H1 (cell line): Measurements from ENCODE around the gene GRB7. TPM values are rescaled to one million over a fixed set of nuclear protein-coding genes. Genes with fewer than 3 reads are reported as not detected.

Experiments
- CTCF ChIA-PET: fragments of 300-600 bp; sonication (Branson Sonifier 250); formaldehyde crosslinking; loops from one replicate; lab custom pipeline; 2021; ENCODE audit not compliant: partially characterized antibody; lab: Charles Lee
- POLR2A ChIA-PET: fragments of 300-600 bp; sonication (Branson Sonifier 250); formaldehyde crosslinking; loops from one replicate; lab custom pipeline; 2021; ENCODE audit warnings: inconsistent platforms; ENCODE audit not compliant: partially characterized antibody; lab: Charles Lee
- DNase-seq, 2 experiments: peaks; one replicate each; pipeline versions ENCODE4 v3.0.0 to v3.0.0-alpha.2; 2010 to 2022; ENCODE audit warnings: low spot score in 2 of 2, low read depth in 1 of 2, mixed read lengths in 1 of 2
- FAIRE-seq: peaks from 2 replicates; lab custom pipeline; 2011; peaks lifted over from hg19 to GRCh38; lab: Jason Lieb, UNC
- H2AFZ ChIP-seq: 2 replicates; pipeline ENCODE4 v1.8.1; 2012; ENCODE audit warnings: low read length, inconsistent platforms
- H2AK5ac ChIP-seq: 2 replicates; pipeline ENCODE4 v1.6.1; 2013; ENCODE audit warnings: low read depth, low read length
- H2BK120ac ChIP-seq: replicated peaks from 2 replicates; pipeline ENCODE3; 2013; ENCODE audit warnings: low read depth, low read length, inconsistent platforms
- H2BK12ac ChIP-seq: 2 replicates; pipeline ENCODE4 v1.6.1; 2013; ENCODE audit warnings: low read depth, low read length
- H2BK15ac ChIP-seq: 2 replicates; pipeline ENCODE4 v1.6.1; 2013; ENCODE audit warnings: low read length
- H2BK20ac ChIP-seq: 2 replicates; pipeline ENCODE4 v1.6.1; 2013; ENCODE audit warnings: low read length
- H2BK5ac ChIP-seq: 2 replicates; pipeline ENCODE4 v1.6.1; 2013; ENCODE audit warnings: low read depth, low read length
- H3K14ac ChIP-seq: 2 replicates; pipeline ENCODE4 v1.6.1; 2013; ENCODE audit warnings: inconsistent platforms; ENCODE audit not compliant: insufficient read length
- H3K18ac ChIP-seq: 2 replicates; pipeline ENCODE4 v1.6.1; 2013; ENCODE audit warnings: low read length; ENCODE audit errors: extremely low read depth
- H3K23ac ChIP-seq: 2 replicates; pipeline ENCODE4 v1.6.1; 2013; ENCODE audit warnings: inconsistent platforms; ENCODE audit not compliant: insufficient read length
- H3K23me2 ChIP-seq: 2 replicates; pipeline ENCODE4 v1.6.1; 2013; ENCODE audit warnings: low read depth, low read length
- H3K27ac ChIP-seq: 2 replicates; pipeline ENCODE4 v1.6.1; 2011; ENCODE audit warnings: low read depth, low read length, inconsistent platforms
- H3K27me3 ChIP-seq, 4 experiments: replicated peaks in 1 of 4; 1 replicate in 1 of 4; 2 replicates in 3 of 4; pipeline versions ENCODE4 v1.6.1 to v1.8.1; 2011 to 2013; ENCODE audit warnings: low read length in 3 of 4, mild to moderate bottlenecking in 3 of 4, inconsistent platforms in 2 of 4, mixed read lengths in 2 of 4, moderate library complexity in 1 of 4; ENCODE audit not compliant: control insufficient read depth in 3 of 4, insufficient read depth in 3 of 4; ENCODE audit errors: extremely low read depth in 1 of 4
- H3K36me3 ChIP-seq, 4 experiments: 2 replicates each; pipeline versions ENCODE4 v1.6.1 to v1.8.1; 2011 to 2013; ENCODE audit warnings: mild to moderate bottlenecking in 4 of 4, low read length in 3 of 4, moderate library complexity in 2 of 4, control low read depth in 1 of 4, inconsistent platforms in 1 of 4; ENCODE audit not compliant: insufficient read depth in 4 of 4, control insufficient read depth in 2 of 4
- H3K4ac ChIP-seq: replicated peaks from 2 replicates; pipeline ENCODE3; 2013; ENCODE audit warnings: low read length, low read depth, mixed read lengths, inconsistent platforms; ENCODE audit not compliant: insufficient read length
- H3K4me1 ChIP-seq, 4 experiments: replicated peaks in 1 of 4; 1 replicate in 1 of 4; 2 replicates in 3 of 4; pipeline versions ENCODE4 v1.6.1 to v1.8.1; 2011 to 2013; ENCODE audit warnings: low read length in 3 of 4, inconsistent platforms in 2 of 4, mixed read lengths in 1 of 4; ENCODE audit not compliant: insufficient read depth in 4 of 4, control insufficient read depth in 3 of 4
- H3K4me2 ChIP-seq, 2 experiments: 2 replicates each; pipeline versions ENCODE4 v1.6.1 to v1.8.1; 2011 to 2013; ENCODE audit warnings: low read depth in 2 of 2, low read length in 2 of 2, control low read depth in 1 of 2, inconsistent platforms in 1 of 2, mild to moderate bottlenecking in 1 of 2; ENCODE audit not compliant: insufficient read depth in 1 of 2
- H3K4me3 ChIP-seq, 4 experiments: fragments of 200-600, 300-600 bp in 1 of 4; sonication (generic), shearing (Covaris generic), sonication (Bioruptor Twin) in 1 of 4; 2 replicates each; pipeline versions ENCODE4 v1.5.1 to v1.8.1; 2011 to 2016; ENCODE audit warnings: low read length in 4 of 4, low read depth in 3 of 4, control low read depth in 2 of 4, inconsistent platforms in 2 of 4, mild to moderate bottlenecking in 2 of 4, mixed read lengths in 1 of 4, moderate library complexity in 1 of 4; ENCODE audit not compliant: insufficient read depth in 2 of 4; ENCODE audit errors: extremely low read depth in 1 of 4
- H3K56ac ChIP-seq: replicated peaks from 2 replicates; pipeline ENCODE3; 2013; ENCODE audit warnings: low read depth, mild to moderate bottlenecking, mixed read lengths, low read length, inconsistent platforms; ENCODE audit not compliant: insufficient read length
- H3K79me1 ChIP-seq: 2 replicates; pipeline ENCODE4 v1.6.1; 2013; ENCODE audit warnings: low read depth, low read length, control low read depth
- H3K79me2 ChIP-seq, 2 experiments: 2 replicates each; pipeline versions ENCODE4 v1.6.1 to v1.8.1; 2012 to 2013; ENCODE audit warnings: low read length in 2 of 2, mild to moderate bottlenecking in 2 of 2, inconsistent platforms in 1 of 2; ENCODE audit not compliant: insufficient read depth in 2 of 2, control insufficient read depth in 1 of 2
- H3K9ac ChIP-seq, 4 experiments: replicated peaks in 1 of 4; 1 replicate in 1 of 4; 2 replicates in 3 of 4; pipeline versions ENCODE4 v1.6.1 to v1.8.1; 2011 to 2013; ENCODE audit warnings: low read depth in 3 of 4, low read length in 3 of 4, control low read depth in 2 of 4, mild to moderate bottlenecking in 2 of 4, moderate library complexity in 2 of 4, inconsistent platforms in 1 of 4; ENCODE audit errors: extremely low read depth in 1 of 4
- H3K9me3 ChIP-seq, 2 experiments: 2 replicates each; pipeline versions ENCODE4 v1.6.1 to v1.8.1; 2012 to 2013; ENCODE audit warnings: mild to moderate bottlenecking in 2 of 2, moderate library complexity in 2 of 2, control low read depth in 1 of 2, inconsistent platforms in 1 of 2, low read depth in 1 of 2, low read length in 1 of 2, mixed read lengths in 1 of 2; ENCODE audit not compliant: insufficient read depth in 2 of 2
- H4K20me1 ChIP-seq, 2 experiments: replicated peaks in 1 of 2; 2 replicates each; pipeline versions ENCODE3 to v1.8.1; 2011 to 2013; ENCODE audit warnings: inconsistent platforms in 2 of 2, low read length in 2 of 2, mild to moderate bottlenecking in 1 of 2; ENCODE audit not compliant: insufficient read depth in 2 of 2, control insufficient read depth in 1 of 2
- H4K5ac ChIP-seq: 2 replicates; pipeline ENCODE4 v1.6.1; 2013; ENCODE audit warnings: low read length, low read depth, mixed read lengths, inconsistent platforms; ENCODE audit not compliant: insufficient read length
- H4K8ac ChIP-seq: 2 replicates; pipeline ENCODE4 v1.8.0; 2013; ENCODE audit warnings: mild to moderate bottlenecking, moderate library complexity, low read length, inconsistent platforms; ENCODE audit not compliant: insufficient read depth; ENCODE audit errors: extremely low read depth
- H4K91ac ChIP-seq: replicated peaks from 2 replicates; pipeline ENCODE3; 2013; ENCODE audit warnings: low read length, mixed read lengths, inconsistent platforms; ENCODE audit not compliant: insufficient read length
- BCL11A ChIP-seq, 2 experiments: IDR thresholded peaks; one replicate each; pipeline ENCODE4 v1.6.1; 2011; ENCODE audit warnings: low read depth in 2 of 2, low read length in 2 of 2, mild to moderate bottlenecking in 2 of 2
- BRCA1 ChIP-seq: IDR thresholded peaks from 2 replicates; pipeline ENCODE4 v1.6.1; 2012; ENCODE audit warnings: low read depth, low read length, improper control_type of control experiment
- CHD2 ChIP-seq: IDR thresholded peaks from 2 replicates; pipeline ENCODE4 v1.6.1; 2012; ENCODE audit warnings: low read length, improper control_type of control experiment
- EZH2 ChIP-seq: fragments of 200-600 bp; sonication (generic); IDR thresholded peaks from 2 replicates; pipeline ENCODE4 v1.7.1; 2012; ENCODE audit warnings: low read depth, mild to moderate bottlenecking, moderate library complexity, low read length, inconsistent platforms; ENCODE audit not compliant: severe bottlenecking
- FOSL1 ChIP-seq: IDR thresholded peaks from 2 replicates; pipeline ENCODE4 v1.6.1; 2011; ENCODE audit warnings: mild to moderate bottlenecking, low read depth, low read length, moderate library complexity; ENCODE audit not compliant: insufficient read depth
- GABPA ChIP-seq: IDR thresholded peaks from 2 replicates; pipeline ENCODE4 v1.6.1; 2011; ENCODE audit warnings: mild to moderate bottlenecking, low read length, moderate library complexity, borderline replicate concordance; ENCODE audit not compliant: insufficient read depth
- POU5F1 ChIP-seq: IDR thresholded peaks from 2 replicates; pipeline ENCODE4 v1.6.1; 2011; ENCODE audit warnings: low read depth, mild to moderate bottlenecking, low read length, moderate library complexity
- RBBP5 ChIP-seq: IDR thresholded peaks from 2 replicates; pipeline ENCODE4 v1.7.1; 2012; ENCODE audit warnings: low read depth, mild to moderate bottlenecking, inconsistent platforms, low read length, moderate library complexity, borderline replicate concordance
- SIN3A ChIP-seq, 2 experiments: IDR thresholded peaks in 1 of 2; conservative IDR thresholded peaks in 1 of 2; 2 replicates each; pipeline ENCODE4 v1.6.1; 2011 to 2012; ENCODE audit warnings: low read length in 2 of 2, improper control_type of control experiment in 1 of 2, low read depth in 1 of 2, mild to moderate bottlenecking in 1 of 2
- TAF1 ChIP-seq: IDR thresholded peaks from 2 replicates; pipeline ENCODE4 v1.6.1; 2011; ENCODE audit warnings: mild to moderate bottlenecking, low read depth, low read length
- TCF12 ChIP-seq: IDR thresholded peaks from 2 replicates; pipeline ENCODE4 v1.6.1; 2011; ENCODE audit warnings: low read depth, mild to moderate bottlenecking, low read length
- ZNF274 ChIP-seq: IDR thresholded peaks from 2 replicates; pipeline ENCODE4 v1.7.0; 2012; ENCODE audit warnings: low read length, borderline replicate concordance; ENCODE audit errors: extremely low read depth
- WGBS, 2 experiments: shearing (Covaris generic) in 1 of 2; methylation state at CpG; one replicate each; pipeline versions ENCODE4 v1.1.6 to v1.1.7; 2013 to 2015; ENCODE audit warnings: low lambda C conversion rate in 2 of 2, mixed read lengths in 2 of 2, inconsistent platforms in 1 of 2, low coverage in 1 of 2, missing lambda C conversion rate in 1 of 2; ENCODE audit not compliant: insufficient replicate concordance in 2 of 2, insufficient coverage in 1 of 2, insufficient read length in 1 of 2; ENCODE audit errors: extremely low coverage in 1 of 2, missing lambda C conversion rate in 1 of 2; 5-methylcytosine and 5-hydroxymethylcytosine counted together
- polyA plus RNA-seq, 7 experiments: library from polyadenylated mRNA; depleted of rRNA in 3 of 7; stranded (reverse) in 5 of 7; unstranded in 2 of 7; fragments of >200 nt in 5 of 7; fragments of 200-250 nt in 2 of 7; gene quantifications; 1 replicate in 5 of 7; 2 replicates in 1 of 7; 4 replicates in 1 of 7; pipeline versions ENCODE4 v1.2.1 to v1.2.3, GENCODE V29; 2011 to 2013; ENCODE audit warnings: missing spikeins in 2 of 7, mixed read lengths in 2 of 7
- total RNA-seq: library from RNA; stranded (reverse); fragmentation: NEBNext Ultra II Directional; extraction: Animal tissue kit (Norgen Biotek cat#: 25700); gene quantifications from 2 replicates; pipeline ENCODE4 v1.2.1, GENCODE V29; 2021

The GRB7 gene
- total and polyA plus RNA-seq, 2 of the 8 experiments (the other 6 are each of a cell fraction or from before 2014, with no cell fraction given), result 32.2 to 41.5 TPM

GRCh38 chr17:39792526-39793221 is 54.9 kb downstream of the GRB7 start:
- H3K56ac ChIP-seq, result no peak overlapping the region
- no peak for DNase-seq
- no peak overlapping the region for H3K9ac ChIP-seq
- no peaks in the 10 kb centered on the region for H3K9me3 ChIP-seq
- ChIA-PET CTCF (interaction anchor here (0.9 to 1.4 kb wide), 2 partner anchors 9 to 42 kb away, joined by 3 to 4 read pairs; no protein-coding TSS in a partner anchor), POLR2A (no interaction called here)
- no peaks in the 10 kb centered on the region for H3K79me1 ChIP-seq
- H3K4me3 ChIP-seq, result no peak overlapping the region
- H3K14ac ChIP-seq, result no peak overlapping the region
- no peak overlapping the region for H3K27ac ChIP-seq
- no peak for TF ChIP-seq GABPA
- no peak for TF ChIP-seq EZH2
- TF ChIP-seq RBBP5, result no peak
- no peak for TF ChIP-seq CHD2
- TF ChIP-seq BRCA1, result no peak
- TF ChIP-seq ZNF274, result no peak
- TF ChIP-seq POU5F1, result no peak
- TF ChIP-seq TCF12, result no peak
- no peak for TF ChIP-seq TAF1
- no peak for TF ChIP-seq SIN3A (conservative IDR thresholded peaks at IDR 0.05 in 1 of 2, IDR thresholded peaks at IDR 0.05 in 1 of 2; ENCODE audit: low read depth in 1 of 2, low read length in 2 of 2)
- TF ChIP-seq BCL11A (IDR thresholded peaks at IDR 0.05; ENCODE audit: low read depth in 2 of 2, low read length in 2 of 2), result no peak
- no peak for TF ChIP-seq FOSL1
- TF ChIP-seq, all 59 proteins: peak for 0
- no peak overlapping the region for H3K18ac ChIP-seq
- H3K27me3 ChIP-seq, result no peaks in the 10 kb centered on the region
- no peak overlapping the region for H2BK20ac ChIP-seq
- no peak overlapping the region for H4K5ac ChIP-seq
- H3K4ac ChIP-seq, result no peak overlapping the region
- H3K23ac ChIP-seq, result no peak overlapping the region
- H4K91ac ChIP-seq, result no peak overlapping the region
- no peak overlapping the region for H2BK120ac ChIP-seq
- no peaks in the 10 kb centered on the region for H3K36me3 ChIP-seq
- FAIRE-seq, result no peak
- no peaks in the 10 kb centered on the region for H3K23me2 ChIP-seq
- no peak overlapping the region for H2BK15ac ChIP-seq
- H3K4me2 ChIP-seq, result no peak overlapping the region
- H2AK5ac ChIP-seq, result no peak overlapping the region
- no peak overlapping the region for H2BK12ac ChIP-seq
- no peaks in the 10 kb centered on the region for H4K20me1 ChIP-seq
- H3K79me2 ChIP-seq, result no peaks in the 10 kb centered on the region
- no peak overlapping the region for H2AFZ ChIP-seq
- no peak overlapping the region for H4K8ac ChIP-seq
- no peak overlapping the region for H2BK5ac ChIP-seq
- 88% methylated on average over 10 of the region's 10 CpGs; no CpG with 5 or more reads in 1 of the 2 experiments for WGBS, 2 experiments
- H3K4me1 ChIP-seq, result no peaks in the 10 kb centered on the region
